H1 (cell line): ENCODE results near the gene PLK5. TPM values are rescaled to one million over a fixed set of nuclear protein-coding genes. Genes with fewer than 3 reads are reported as not detected.

ENCODE experiments used
- CTCF ChIA-PET: fragments of 300-600 bp; sonication (Branson Sonifier 250); formaldehyde crosslinking; loops from one replicate; lab custom pipeline; 2021; ENCODE audit not compliant: partially characterized antibody; lab: Charles Lee
- POLR2A ChIA-PET: fragments of 300-600 bp; sonication (Branson Sonifier 250); formaldehyde crosslinking; loops from one replicate; lab custom pipeline; 2021; ENCODE audit warnings: inconsistent platforms; ENCODE audit not compliant: partially characterized antibody; lab: Charles Lee
- DNase-seq, 2 experiments: peaks; one replicate each; pipeline versions ENCODE4 v3.0.0 to v3.0.0-alpha.2; 2010 to 2022; ENCODE audit warnings: low spot score in 2 of 2, low read depth in 1 of 2, mixed read lengths in 1 of 2
- FAIRE-seq: peaks from 2 replicates; lab custom pipeline; 2011; peaks lifted over from hg19 to GRCh38; lab: Jason Lieb, UNC
- H2AFZ ChIP-seq: 2 replicates; pipeline ENCODE4 v1.8.1; 2012; ENCODE audit warnings: low read length, inconsistent platforms
- H2AK5ac ChIP-seq: 2 replicates; pipeline ENCODE4 v1.6.1; 2013; ENCODE audit warnings: low read depth, low read length
- H2BK120ac ChIP-seq: replicated peaks from 2 replicates; pipeline ENCODE3; 2013; ENCODE audit warnings: low read depth, low read length, inconsistent platforms
- H2BK12ac ChIP-seq: 2 replicates; pipeline ENCODE4 v1.6.1; 2013; ENCODE audit warnings: low read depth, low read length
- H2BK15ac ChIP-seq: 2 replicates; pipeline ENCODE4 v1.6.1; 2013; ENCODE audit warnings: low read length
- H2BK20ac ChIP-seq: 2 replicates; pipeline ENCODE4 v1.6.1; 2013; ENCODE audit warnings: low read length
- H2BK5ac ChIP-seq: 2 replicates; pipeline ENCODE4 v1.6.1; 2013; ENCODE audit warnings: low read depth, low read length
- H3K14ac ChIP-seq: 2 replicates; pipeline ENCODE4 v1.6.1; 2013; ENCODE audit warnings: inconsistent platforms; ENCODE audit not compliant: insufficient read length
- H3K18ac ChIP-seq: 2 replicates; pipeline ENCODE4 v1.6.1; 2013; ENCODE audit warnings: low read length; ENCODE audit errors: extremely low read depth
- H3K23ac ChIP-seq: 2 replicates; pipeline ENCODE4 v1.6.1; 2013; ENCODE audit warnings: inconsistent platforms; ENCODE audit not compliant: insufficient read length
- H3K23me2 ChIP-seq: 2 replicates; pipeline ENCODE4 v1.6.1; 2013; ENCODE audit warnings: low read depth, low read length
- H3K27ac ChIP-seq: 2 replicates; pipeline ENCODE4 v1.6.1; 2011; ENCODE audit warnings: low read depth, low read length, inconsistent platforms
- H3K27me3 ChIP-seq, 4 experiments: replicated peaks in 1 of 4; 1 replicate in 1 of 4; 2 replicates in 3 of 4; pipeline versions ENCODE4 v1.6.1 to v1.8.1; 2011 to 2013; ENCODE audit warnings: low read length in 3 of 4, mild to moderate bottlenecking in 3 of 4, inconsistent platforms in 2 of 4, mixed read lengths in 2 of 4, moderate library complexity in 1 of 4; ENCODE audit not compliant: control insufficient read depth in 3 of 4, insufficient read depth in 3 of 4; ENCODE audit errors: extremely low read depth in 1 of 4
- H3K36me3 ChIP-seq, 4 experiments: 2 replicates each; pipeline versions ENCODE4 v1.6.1 to v1.8.1; 2011 to 2013; ENCODE audit warnings: mild to moderate bottlenecking in 4 of 4, low read length in 3 of 4, moderate library complexity in 2 of 4, control low read depth in 1 of 4, inconsistent platforms in 1 of 4; ENCODE audit not compliant: insufficient read depth in 4 of 4, control insufficient read depth in 2 of 4
- H3K4ac ChIP-seq: replicated peaks from 2 replicates; pipeline ENCODE3; 2013; ENCODE audit warnings: low read length, low read depth, mixed read lengths, inconsistent platforms; ENCODE audit not compliant: insufficient read length
- H3K4me1 ChIP-seq, 4 experiments: replicated peaks in 1 of 4; 1 replicate in 1 of 4; 2 replicates in 3 of 4; pipeline versions ENCODE4 v1.6.1 to v1.8.1; 2011 to 2013; ENCODE audit warnings: low read length in 3 of 4, inconsistent platforms in 2 of 4, mixed read lengths in 1 of 4; ENCODE audit not compliant: insufficient read depth in 4 of 4, control insufficient read depth in 3 of 4
- H3K4me2 ChIP-seq, 2 experiments: 2 replicates each; pipeline versions ENCODE4 v1.6.1 to v1.8.1; 2011 to 2013; ENCODE audit warnings: low read depth in 2 of 2, low read length in 2 of 2, control low read depth in 1 of 2, inconsistent platforms in 1 of 2, mild to moderate bottlenecking in 1 of 2; ENCODE audit not compliant: insufficient read depth in 1 of 2
- H3K4me3 ChIP-seq, 4 experiments: fragments of 200-600, 300-600 bp in 1 of 4; sonication (generic), shearing (Covaris generic), sonication (Bioruptor Twin) in 1 of 4; 2 replicates each; pipeline versions ENCODE4 v1.5.1 to v1.8.1; 2011 to 2016; ENCODE audit warnings: low read length in 4 of 4, low read depth in 3 of 4, control low read depth in 2 of 4, inconsistent platforms in 2 of 4, mild to moderate bottlenecking in 2 of 4, mixed read lengths in 1 of 4, moderate library complexity in 1 of 4; ENCODE audit not compliant: insufficient read depth in 2 of 4; ENCODE audit errors: extremely low read depth in 1 of 4
- H3K56ac ChIP-seq: replicated peaks from 2 replicates; pipeline ENCODE3; 2013; ENCODE audit warnings: low read depth, mild to moderate bottlenecking, mixed read lengths, low read length, inconsistent platforms; ENCODE audit not compliant: insufficient read length
- H3K79me1 ChIP-seq: 2 replicates; pipeline ENCODE4 v1.6.1; 2013; ENCODE audit warnings: low read depth, low read length, control low read depth
- H3K79me2 ChIP-seq, 2 experiments: 2 replicates each; pipeline versions ENCODE4 v1.6.1 to v1.8.1; 2012 to 2013; ENCODE audit warnings: low read length in 2 of 2, mild to moderate bottlenecking in 2 of 2, inconsistent platforms in 1 of 2; ENCODE audit not compliant: insufficient read depth in 2 of 2, control insufficient read depth in 1 of 2
- H3K9ac ChIP-seq, 4 experiments: replicated peaks in 1 of 4; 1 replicate in 1 of 4; 2 replicates in 3 of 4; pipeline versions ENCODE4 v1.6.1 to v1.8.1; 2011 to 2013; ENCODE audit warnings: low read depth in 3 of 4, low read length in 3 of 4, control low read depth in 2 of 4, mild to moderate bottlenecking in 2 of 4, moderate library complexity in 2 of 4, inconsistent platforms in 1 of 4; ENCODE audit errors: extremely low read depth in 1 of 4
- H3K9me3 ChIP-seq, 2 experiments: 2 replicates each; pipeline versions ENCODE4 v1.6.1 to v1.8.1; 2012 to 2013; ENCODE audit warnings: mild to moderate bottlenecking in 2 of 2, moderate library complexity in 2 of 2, control low read depth in 1 of 2, inconsistent platforms in 1 of 2, low read depth in 1 of 2, low read length in 1 of 2, mixed read lengths in 1 of 2; ENCODE audit not compliant: insufficient read depth in 2 of 2
- H4K20me1 ChIP-seq, 2 experiments: replicated peaks in 1 of 2; 2 replicates each; pipeline versions ENCODE3 to v1.8.1; 2011 to 2013; ENCODE audit warnings: inconsistent platforms in 2 of 2, low read length in 2 of 2, mild to moderate bottlenecking in 1 of 2; ENCODE audit not compliant: insufficient read depth in 2 of 2, control insufficient read depth in 1 of 2
- H4K5ac ChIP-seq: 2 replicates; pipeline ENCODE4 v1.6.1; 2013; ENCODE audit warnings: low read length, low read depth, mixed read lengths, inconsistent platforms; ENCODE audit not compliant: insufficient read length
- H4K8ac ChIP-seq: 2 replicates; pipeline ENCODE4 v1.8.0; 2013; ENCODE audit warnings: mild to moderate bottlenecking, moderate library complexity, low read length, inconsistent platforms; ENCODE audit not compliant: insufficient read depth; ENCODE audit errors: extremely low read depth
- H4K91ac ChIP-seq: replicated peaks from 2 replicates; pipeline ENCODE3; 2013; ENCODE audit warnings: low read length, mixed read lengths, inconsistent platforms; ENCODE audit not compliant: insufficient read length
- ASH2L ChIP-seq: fragments of 200-600, 300-600 bp; sonication (generic); IDR thresholded peaks from one replicate; pipeline ENCODE4 v1.7.1; 2017; ENCODE audit warnings: low read length
- BRCA1 ChIP-seq: IDR thresholded peaks from 2 replicates; pipeline ENCODE4 v1.6.1; 2012; ENCODE audit warnings: low read depth, low read length, improper control_type of control experiment
- CBX8 ChIP-seq: fragments of 300-800, 300-1000 bp; sonication (generic); IDR thresholded peaks from 2 replicates; pipeline ENCODE4 v1.7.1; 2016; ENCODE audit warnings: low read depth, low read length, borderline replicate concordance
- CHD2 ChIP-seq: IDR thresholded peaks from 2 replicates; pipeline ENCODE4 v1.6.1; 2012; ENCODE audit warnings: low read length, improper control_type of control experiment
- HDAC2 ChIP-seq, 2 experiments: fragments of 300-600 bp in 1 of 2; sonication (generic) in 1 of 2; IDR thresholded peaks; 2 replicates each; pipeline ENCODE4 v1.6.1; 2011 to 2012; ENCODE audit warnings: low read depth in 2 of 2, low read length in 2 of 2, mild to moderate bottlenecking in 2 of 2, moderate library complexity in 2 of 2, borderline replicate concordance in 1 of 2, inconsistent platforms in 1 of 2
- KDM1A ChIP-seq: fragments of 200-600, 300-600 bp; sonication (generic); IDR thresholded peaks from 2 replicates; pipeline ENCODE4 v1.7.1; 2016; ENCODE audit warnings: mild to moderate bottlenecking, low read length, borderline replicate concordance
- PHF8 ChIP-seq: fragments of 200-600 bp; sonication (generic); conservative IDR thresholded peaks from 2 replicates; pipeline ENCODE4 v1.7.1; 2012; ENCODE audit warnings: low read depth, mild to moderate bottlenecking, inconsistent platforms, low read length, moderate library complexity
- POLR2AphosphoS5 ChIP-seq: IDR thresholded peaks from 2 replicates; pipeline ENCODE4 v1.6.1; 2011; ENCODE audit warnings: low read depth, low read length
- SIRT6 ChIP-seq: IDR thresholded peaks from one replicate; pipeline ENCODE4 v1.7.1; 2012; ENCODE audit warnings: low read length, inconsistent platforms
- WGBS, 2 experiments: shearing (Covaris generic) in 1 of 2; methylation state at CpG; one replicate each; pipeline versions ENCODE4 v1.1.6 to v1.1.7; 2013 to 2015; ENCODE audit warnings: low lambda C conversion rate in 2 of 2, mixed read lengths in 2 of 2, inconsistent platforms in 1 of 2, low coverage in 1 of 2, missing lambda C conversion rate in 1 of 2; ENCODE audit not compliant: insufficient replicate concordance in 2 of 2, insufficient coverage in 1 of 2, insufficient read length in 1 of 2; ENCODE audit errors: extremely low coverage in 1 of 2, missing lambda C conversion rate in 1 of 2; 5-methylcytosine and 5-hydroxymethylcytosine counted together
- polyA plus RNA-seq, 7 experiments: library from polyadenylated mRNA; depleted of rRNA in 3 of 7; stranded (reverse) in 5 of 7; unstranded in 2 of 7; fragments of >200 nt in 5 of 7; fragments of 200-250 nt in 2 of 7; gene quantifications; 1 replicate in 5 of 7; 2 replicates in 1 of 7; 4 replicates in 1 of 7; pipeline versions ENCODE4 v1.2.1 to v1.2.3, GENCODE V29; 2011 to 2013; ENCODE audit warnings: missing spikeins in 2 of 7, mixed read lengths in 2 of 7
- total RNA-seq: library from RNA; stranded (reverse); fragmentation: NEBNext Ultra II Directional; extraction: Animal tissue kit (Norgen Biotek cat#: 25700); gene quantifications from 2 replicates; pipeline ENCODE4 v1.2.1, GENCODE V29; 2021
- TF ChIP-seq, protein P1 (sequence below): IDR thresholded peaks from 2 replicates; pipeline ENCODE4 v1.6.1; 2012; ENCODE audit warnings: low read length, inconsistent platforms

Gene PLK5
- total and polyA plus RNA-seq, 2 of the 8 experiments (the other 6 are each of a cell fraction or from before 2014, with no cell fraction given) = 0.43 to 0.45 TPM

- CTCF ChIA-PET = no interaction called here
- TF ChIP-seq ASH2L = no peak
- TF ChIP-seq CHD2 = no peak
- no peak for TF ChIP-seq POLR2AphosphoS5
- TF ChIP-seq HDAC2 (IDR thresholded peaks at IDR 0.05; ENCODE audit: borderline replicate concordance in 1 of 2, low read depth in 2 of 2, low read length in 2 of 2) = no peak
- TF ChIP-seq KDM1A = no peak
- no peak for TF ChIP-seq BRCA1
- no peak for TF ChIP-seq SIRT6
- TF ChIP-seq PHF8 = no peak
- TF ChIP-seq CBX8 = no peak
- TF ChIP-seq, protein P1, sequence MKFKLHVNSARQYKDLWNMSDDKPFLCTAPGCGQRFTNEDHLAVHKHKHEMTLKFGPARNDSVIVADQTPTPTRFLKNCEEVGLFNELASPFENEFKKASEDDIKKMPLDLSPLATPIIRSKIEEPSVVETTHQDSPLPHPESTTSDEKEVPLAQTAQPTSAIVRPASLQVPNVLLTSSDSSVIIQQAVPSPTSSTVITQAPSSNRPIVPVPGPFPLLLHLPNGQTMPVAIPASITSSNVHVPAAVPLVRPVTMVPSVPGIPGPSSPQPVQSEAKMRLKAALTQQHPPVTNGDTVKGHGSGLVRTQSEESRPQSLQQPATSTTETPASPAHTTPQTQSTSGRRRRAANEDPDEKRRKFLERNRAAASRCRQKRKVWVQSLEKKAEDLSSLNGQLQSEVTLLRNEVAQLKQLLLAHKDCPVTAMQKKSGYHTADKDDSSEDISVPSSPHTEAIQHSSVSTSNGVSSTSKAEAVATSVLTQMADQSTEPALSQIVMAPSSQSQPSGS = no peak
Measured at GRCh38 chr19:1489463-1490310, 34.2 kb upstream of the PLK5 start.

More at GRCh38 chr19:1489463-1490310, 34.2 kb upstream of the PLK5 start:
- Histone ChIP-seq H3K4me2 (peak overlapping the region; percentile 66 to 89), H3K4me3 (peak overlapping the region; percentile 50 to 80 (median 68)), H3K56ac (peak overlapping the region; percentile 36), H3K27me3 (peaks cover 3 to 17% (median 9%) of the 10 kb centered on the region in 4 experiments; a peak in 6 of 7 replicates), H2AFZ (no peak overlapping the region), H2BK15ac (peak overlapping the region; percentile 29; the same call in 1 of the 2 replicates), H2BK5ac (peak overlapping the region; percentile 63; the same call in 1 of the 2 replicates), H3K27ac (no peak overlapping the region), H3K23me2 (peaks cover 7% of the 10 kb centered on the region; the same call in 1 of the 2 replicates), H4K91ac (peak overlapping the region; percentile 65), H4K5ac (peak overlapping the region; percentile 37), H3K4me1 (peaks cover 0 to 5% (median 2%) of the 10 kb centered on the region in 4 experiments; a peak in 4 of 7 replicates), H3K4ac (peak overlapping the region; percentile 81), H3K36me3 (no peaks in the 10 kb centered on the region), H3K9me3 (no peaks in the 10 kb centered on the region), H3K18ac (no peak overlapping the region; the same call in 1 of the 2 replicates), H4K20me1 (no peaks in the 10 kb centered on the region), H3K14ac (no peak overlapping the region), H2BK20ac (no peak overlapping the region), H2BK120ac (no peak overlapping the region), H3K23ac (no peak overlapping the region), H3K9ac (peak overlapping the region in 2 of 4 experiments; percentile 5 to 50; a peak in 2 of 7 replicates), H2BK12ac (no peak overlapping the region; the same call in 1 of the 2 replicates), H2AK5ac (0 out of 2 replicates have a peak overlapping the region, but pooled peaks have one; percentile 39), H3K79me2 (no peaks in the 10 kb centered on the region), H3K79me1 (no peaks in the 10 kb centered on the region), H4K8ac (peak overlapping the region; percentile 71)
- POLR2A ChIA-PET = no interaction called here
- DNase-seq (no peak), FAIRE-seq (no peak)
- WGBS, 2 experiments = 35% methylated on average over 33 of the region's 37 CpGs; no CpG with 5 or more reads in 1 of the 2 experiments
